ENCODE data around the gene TMED10. TPM values are rescaled to one million over a fixed set of nuclear protein-coding genes. Genes with fewer than 3 reads are reported as not detected.

Gene TMED10
- total and polyA plus RNA-seq, 4 donors, result 79.5 to 398 (median 274) TPM

DNA sequence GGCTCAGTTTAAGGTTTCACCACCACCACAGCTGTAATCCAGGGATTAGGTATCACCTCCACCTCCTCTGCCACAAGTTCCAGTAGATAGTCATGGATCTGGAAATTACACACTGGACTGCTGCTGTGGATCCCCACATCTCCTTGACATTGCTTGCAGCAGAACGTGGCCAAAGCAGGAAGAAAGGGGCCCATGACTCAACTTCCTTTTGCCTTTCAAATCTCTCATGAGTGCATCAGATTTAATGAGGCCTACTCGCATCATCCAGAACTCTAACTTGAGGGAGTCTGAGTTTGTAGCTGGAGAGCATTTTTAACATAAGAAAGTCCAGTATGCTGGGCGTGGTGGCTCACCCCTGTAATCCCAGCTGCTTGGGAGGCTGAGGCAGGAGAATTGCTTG, 29.2 kb upstream of the TMED10 start:
- TF ChIP-seq, protein P1, sequence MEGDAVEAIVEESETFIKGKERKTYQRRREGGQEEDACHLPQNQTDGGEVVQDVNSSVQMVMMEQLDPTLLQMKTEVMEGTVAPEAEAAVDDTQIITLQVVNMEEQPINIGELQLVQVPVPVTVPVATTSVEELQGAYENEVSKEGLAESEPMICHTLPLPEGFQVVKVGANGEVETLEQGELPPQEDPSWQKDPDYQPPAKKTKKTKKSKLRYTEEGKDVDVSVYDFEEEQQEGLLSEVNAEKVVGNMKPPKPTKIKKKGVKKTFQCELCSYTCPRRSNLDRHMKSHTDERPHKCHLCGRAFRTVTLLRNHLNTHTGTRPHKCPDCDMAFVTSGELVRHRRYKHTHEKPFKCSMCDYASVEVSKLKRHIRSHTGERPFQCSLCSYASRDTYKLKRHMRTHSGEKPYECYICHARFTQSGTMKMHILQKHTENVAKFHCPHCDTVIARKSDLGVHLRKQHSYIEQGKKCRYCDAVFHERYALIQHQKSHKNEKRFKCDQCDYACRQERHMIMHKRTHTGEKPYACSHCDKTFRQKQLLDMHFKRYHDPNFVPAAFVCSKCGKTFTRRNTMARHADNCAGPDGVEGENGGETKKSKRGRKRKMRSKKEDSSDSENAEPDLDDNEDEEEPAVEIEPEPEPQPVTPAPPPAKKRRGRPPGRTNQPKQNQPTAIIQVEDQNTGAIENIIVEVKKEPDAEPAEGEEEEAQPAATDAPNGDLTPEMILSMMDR (IDR thresholded peaks at IDR 0.05; ENCODE audit: control extremely low read depth, extremely low read depth), result no peak
- Histone ChIP-seq H3K27me3 (ENCODE audit: control insufficient read depth in 3 of 3, insufficient read depth in 3 of 3, low read length in 2 of 3) (no peaks in the 10 kb centered on the region), H3K9me3 (ENCODE audit: control insufficient read depth in 4 of 4, insufficient read depth in 3 of 4, low read length in 3 of 4) (no peaks in the 10 kb centered on the region), H3K27ac (ENCODE audit: low read depth in 1 of 2, low read length in 1 of 2) (no peak overlapping the region), H3K4me1 (ENCODE audit: control insufficient read depth in 5 of 5, insufficient read depth in 5 of 5, low read length in 5 of 5) (peaks cover 0 to 2% (median 0%) of the 10 kb centered on the region in 5 donors), H3K36me3 (ENCODE audit: control insufficient read depth in 4 of 4, insufficient read depth in 4 of 4, low read length in 4 of 4) (no peaks in the 10 kb centered on the region), H3K4me3 (no peak overlapping the region), H3K9ac (ENCODE audit: insufficient read depth in 1 of 2, low read length in 2 of 2) (no peak overlapping the region)
- DNase-seq, result no peak
- no peak for ATAC-seq (ENCODE audit: insufficient read depth, low FRiP score)
- WGBS, 2 donors, result 53 to 63% methylated on average over 3 of the region's 3 CpGs

DNA sequence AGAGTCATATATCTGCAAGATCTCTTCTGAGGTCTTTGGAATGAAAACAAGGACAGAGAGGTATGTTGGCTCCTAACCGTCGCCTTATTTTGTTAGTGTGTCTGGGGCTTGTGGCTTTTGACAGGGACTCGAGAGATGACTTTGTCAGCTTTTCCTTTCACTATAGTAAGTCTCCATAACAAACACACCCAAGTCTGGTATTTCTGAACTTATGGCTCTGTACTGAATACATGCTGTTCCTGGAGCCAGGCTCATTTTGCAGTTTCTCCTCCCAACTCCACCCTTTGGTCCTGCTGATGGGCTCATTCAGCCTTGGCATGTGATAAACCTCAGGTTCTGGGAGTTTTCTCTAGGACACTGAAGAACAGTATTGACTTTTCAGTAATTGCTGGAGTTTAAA, 27.7 kb upstream of the TMED10 start:
- TF ChIP-seq, protein P1 (IDR thresholded peaks at IDR 0.05; ENCODE audit: control extremely low read depth, extremely low read depth), result no peak
- DNase-seq (no peak), ATAC-seq (ENCODE audit: insufficient read depth, low FRiP score) (no peak)
- Histone ChIP-seq H3K27ac (ENCODE audit: low read depth in 1 of 2, low read length in 1 of 2) (no peak overlapping the region), H3K27me3 (ENCODE audit: control insufficient read depth in 3 of 3, insufficient read depth in 3 of 3, low read length in 2 of 3) (no peaks in the 10 kb centered on the region), H3K4me1 (ENCODE audit: control insufficient read depth in 5 of 5, insufficient read depth in 5 of 5, low read length in 5 of 5) (peaks cover 0 to 5% (median 0%) of the 10 kb centered on the region in 5 donors), H3K36me3 (ENCODE audit: control insufficient read depth in 4 of 4, insufficient read depth in 4 of 4, low read length in 4 of 4) (no peaks in the 10 kb centered on the region), H3K9me3 (ENCODE audit: control insufficient read depth in 4 of 4, insufficient read depth in 3 of 4, low read length in 3 of 4) (no peaks in the 10 kb centered on the region), H3K9ac (ENCODE audit: insufficient read depth in 1 of 2, low read length in 2 of 2) (no peak overlapping the region), H3K4me3 (no peak overlapping the region)
- WGBS, 2 donors, result 57 to 76% methylated on average over 3 of the region's 3 CpGs

DNA sequence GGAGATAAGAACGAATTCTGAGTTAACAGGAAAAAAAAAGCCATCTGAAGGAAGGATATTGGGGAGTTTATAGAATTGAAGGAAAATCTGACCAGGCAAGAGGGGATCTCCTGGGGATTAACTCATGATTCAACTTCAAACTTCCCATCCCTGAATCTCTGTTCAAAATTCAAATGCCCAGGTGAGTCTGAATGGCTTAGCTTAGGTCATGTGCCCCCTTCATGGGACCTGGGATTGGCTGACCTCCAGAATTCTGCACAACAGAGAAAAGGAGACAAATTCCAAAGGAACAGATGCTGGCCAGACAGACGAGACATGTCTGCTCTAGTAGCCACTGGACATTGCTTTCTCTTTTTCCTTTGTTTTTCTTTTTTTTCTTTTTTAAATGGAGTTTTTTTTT, 26.2 kb upstream of the TMED10 start:
- H3K4me3 ChIP-seq, result no peak overlapping the region
- H3K4me1 ChIP-seq (ENCODE audit: control insufficient read depth in 5 of 5, insufficient read depth in 5 of 5, low read length in 5 of 5), result peaks cover 0 to 15% (median 10%) of the 10 kb centered on the region in 5 donors
- no peak overlapping the region for H3K27ac ChIP-seq (ENCODE audit: low read depth in 1 of 2, low read length in 1 of 2)
- no peak overlapping the region for H3K9ac ChIP-seq (ENCODE audit: insufficient read depth in 1 of 2, low read length in 2 of 2)
- DNase-seq (no peak), ATAC-seq (ENCODE audit: insufficient read depth, low FRiP score) (no peak)
- TF ChIP-seq, protein P1 (IDR thresholded peaks at IDR 0.05; ENCODE audit: control extremely low read depth, extremely low read depth), result no peak
- H3K27me3 ChIP-seq (ENCODE audit: control insufficient read depth in 3 of 3, insufficient read depth in 3 of 3, low read length in 2 of 3), result no peaks in the 10 kb centered on the region
- WGBS, 2 donors, result 76 to 77% methylated on average over 2 of the region's 2 CpGs
- H3K9me3 ChIP-seq (ENCODE audit: control insufficient read depth in 4 of 4, insufficient read depth in 3 of 4, low read length in 3 of 4), result no peaks in the 10 kb centered on the region
- no peaks in the 10 kb centered on the region for H3K36me3 ChIP-seq (ENCODE audit: control insufficient read depth in 4 of 4, insufficient read depth in 4 of 4, low read length in 4 of 4)

DNA sequence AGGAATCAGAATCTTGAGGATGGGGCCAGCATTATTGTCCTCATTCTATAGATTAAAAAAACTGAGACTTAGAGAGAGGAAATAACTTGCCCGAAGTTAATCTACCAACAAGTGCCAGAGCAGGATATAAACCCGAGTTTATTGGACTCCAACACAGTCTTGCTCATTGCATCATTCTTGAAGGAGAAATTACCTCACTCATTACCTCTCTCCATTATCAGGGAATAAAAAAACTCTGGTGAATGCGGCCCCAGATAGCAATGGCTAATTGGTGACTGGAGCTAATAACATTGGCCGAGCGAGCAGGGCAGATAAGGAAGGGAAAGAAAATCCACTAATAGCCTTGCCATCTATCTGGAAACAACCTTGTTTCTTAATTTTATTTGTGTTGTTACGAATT, 24.7 kb upstream of the TMED10 start:
- DNase-seq, result no peak
- TF ChIP-seq, protein P1 (IDR thresholded peaks at IDR 0.05; ENCODE audit: control extremely low read depth, extremely low read depth), result no peak
- no peak for ATAC-seq (ENCODE audit: insufficient read depth, low FRiP score)
- Histone ChIP-seq H3K9ac (ENCODE audit: insufficient read depth in 1 of 2, low read length in 2 of 2) (no peak overlapping the region), H3K27me3 (ENCODE audit: control insufficient read depth in 3 of 3, insufficient read depth in 3 of 3, low read length in 2 of 3) (no peaks in the 10 kb centered on the region), H3K36me3 (ENCODE audit: control insufficient read depth in 4 of 4, insufficient read depth in 4 of 4, low read length in 4 of 4) (no peaks in the 10 kb centered on the region), H3K27ac (ENCODE audit: low read depth in 1 of 2, low read length in 1 of 2) (no peak overlapping the region), H3K4me3 (no peak overlapping the region), H3K4me1 (ENCODE audit: control insufficient read depth in 5 of 5, insufficient read depth in 5 of 5, low read length in 5 of 5) (peaks cover 0 to 19% (median 10%) of the 10 kb centered on the region in 5 donors), H3K9me3 (ENCODE audit: control insufficient read depth in 4 of 4, insufficient read depth in 3 of 4, low read length in 3 of 4) (no peaks in the 10 kb centered on the region)
- WGBS, 2 donors, result 73 to 77% methylated on average over 6 of the region's 6 CpGs
